ENCODE results near the gene CLDN20.

Gene CLDN20

GRCh38 chr6:155301867-155302266 is 38.1 kb downstream of the CLDN20 start:
- in situ Hi-C loops (cut with HindIII; ENCODE audit: low sequenced_read_pairs), result no loop called here

- in situ Hi-C loops (cut with HindIII; ENCODE audit: low sequenced_read_pairs), result no loop called here
Observed at GRCh38 chr6:155303361-155303870, 39.6 kb downstream of the CLDN20 start.

GRCh38 chr6:155306958-155307357 is 43.1 kb downstream of the CLDN20 start:
- in situ Hi-C loops (cut with HindIII; ENCODE audit: low sequenced_read_pairs), result no loop called here

DNA sequence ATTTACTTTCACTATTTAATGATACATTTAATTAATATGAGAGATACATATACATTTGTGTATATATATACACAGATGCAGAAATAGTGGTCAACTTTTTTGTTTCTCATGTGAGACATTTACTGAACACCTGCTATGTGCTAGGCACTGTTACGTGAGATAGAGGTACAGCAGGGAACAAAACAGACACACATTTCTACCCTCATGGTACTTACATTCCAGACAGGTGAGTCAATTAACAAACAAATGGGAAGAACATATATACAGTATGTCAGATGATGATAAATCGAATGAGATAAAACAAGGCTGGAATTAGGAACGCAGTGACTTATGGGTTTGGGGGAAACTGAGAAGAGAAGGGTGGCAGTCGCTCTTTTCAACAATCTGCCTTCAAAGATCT is 45.3 kb downstream of the CLDN20 start:
- in situ Hi-C loops (cut with HindIII; ENCODE audit: low sequenced_read_pairs), result no loop called here

GRCh38 chr6:155310596-155310995 is 46.8 kb downstream of the CLDN20 start:
- in situ Hi-C loops (cut with HindIII; ENCODE audit: low sequenced_read_pairs), result loop anchor here (10.0 kb wide), 1 partner anchor 386 kb away; no protein-coding TSS in a partner anchor

DNA sequence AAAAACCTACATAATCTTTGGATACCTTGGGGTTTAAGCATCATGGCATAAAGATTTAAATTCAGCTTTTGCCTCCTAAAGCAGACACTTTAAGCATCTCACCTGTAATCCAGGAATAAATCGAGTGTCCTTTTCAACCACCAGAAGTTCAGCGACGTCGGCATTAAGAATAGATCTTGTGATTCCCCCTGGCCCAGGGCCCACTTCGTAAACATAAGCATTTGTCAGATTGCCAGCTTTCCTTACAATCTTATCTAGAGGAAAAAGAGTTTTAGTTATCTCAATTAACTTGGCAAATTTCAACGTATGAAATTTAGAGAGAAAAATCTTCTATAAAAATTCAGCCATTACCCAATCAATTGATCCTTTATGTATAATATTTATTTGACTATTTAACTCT is 47.3 kb downstream of the CLDN20 start:
- in situ Hi-C loops (cut with HindIII; ENCODE audit: low sequenced_read_pairs), result loop anchor here (10.0 kb wide), 1 partner anchor 386 kb away; no protein-coding TSS in a partner anchor

DNA sequence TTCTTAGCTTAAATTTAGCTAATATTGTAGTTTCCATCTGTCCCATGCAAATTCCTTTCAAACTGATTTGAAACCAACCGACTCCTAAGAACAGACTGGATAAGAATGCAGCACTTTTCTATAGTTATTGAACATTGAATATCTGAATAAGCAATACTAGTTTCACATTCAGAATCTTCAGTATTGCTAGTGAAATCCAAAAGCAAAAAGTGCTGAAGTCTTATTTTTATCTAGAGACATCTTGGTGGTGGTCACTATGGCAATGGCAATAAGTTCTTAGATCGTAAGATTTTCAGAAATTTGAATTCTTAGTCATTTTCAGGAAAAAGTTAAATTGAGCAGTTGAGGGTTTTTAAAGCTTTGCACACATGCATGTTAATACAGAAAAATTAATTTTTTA is 47.8 kb downstream of the CLDN20 start:
- in situ Hi-C loops (cut with HindIII; ENCODE audit: low sequenced_read_pairs), result loop anchor here (10.0 kb wide), 1 partner anchor 387 kb away; no protein-coding TSS in a partner anchor

GRCh38 chr6:155312950-155313349 is 49.1 kb downstream of the CLDN20 start:
- in situ Hi-C loops (cut with HindIII; ENCODE audit: low sequenced_read_pairs), result loop anchor here (10.0 kb wide), 1 partner anchor 388 kb away; no protein-coding TSS in a partner anchor

GRCh38 chr6:155313602-155314091 is 49.8 kb downstream of the CLDN20 start:
- in situ Hi-C loops (cut with HindIII; ENCODE audit: low sequenced_read_pairs), result loop anchor here (10.0 kb wide), 1 partner anchor 389 kb away; no protein-coding TSS in a partner anchor

- in situ Hi-C loops (cut with HindIII; ENCODE audit: low sequenced_read_pairs), result loop anchor here (10.0 kb wide), 1 partner anchor 389 kb away; no protein-coding TSS in a partner anchor
Observed at GRCh38 chr6:155314092-155314772, 50.4 kb downstream of the CLDN20 start, which contains the start of gene TFB1M. Gene TFB1M, minus strand, starts transcription at chr6:155314484. Its CDS starts 56 bp downstream, at chr6:155314428.

DNA sequence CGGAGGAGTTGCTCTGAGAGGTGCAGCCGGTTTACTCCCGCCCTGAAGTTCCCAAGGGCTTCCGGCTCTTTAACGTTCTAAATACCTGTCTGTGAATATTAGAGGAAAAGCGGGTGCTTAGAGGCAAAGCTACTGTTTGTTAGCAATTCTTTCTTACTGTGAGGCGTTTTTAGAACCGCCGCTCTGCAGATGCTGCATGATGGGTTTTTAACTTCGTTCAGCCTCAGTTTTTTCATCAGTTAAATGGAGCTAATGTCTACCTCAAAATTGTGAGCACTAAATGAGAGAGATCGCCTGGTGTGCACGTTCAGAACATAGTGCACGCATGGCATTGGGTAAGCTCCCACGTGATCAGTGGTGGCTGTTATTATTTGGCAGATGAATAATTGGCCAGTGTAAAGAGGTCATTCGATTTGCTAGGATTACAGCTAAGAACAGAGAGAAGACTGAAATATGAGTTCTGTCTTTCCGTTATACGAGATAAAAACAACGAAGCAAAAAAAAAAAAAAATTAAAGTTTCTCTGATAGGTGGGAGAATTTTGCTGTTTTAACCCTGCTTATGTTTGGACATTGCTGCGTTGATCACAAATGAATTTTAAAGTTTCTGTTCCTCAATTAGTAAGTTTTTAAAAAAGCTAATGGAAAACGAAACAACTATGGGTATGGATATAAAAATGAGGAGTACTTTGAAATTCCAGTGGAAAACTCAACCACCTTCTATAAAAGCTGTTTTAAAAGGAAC is 51.1 kb downstream of the CLDN20 start:
- in situ Hi-C loops (cut with HindIII; ENCODE audit: low sequenced_read_pairs), result loop anchor here (10.0 kb wide), 1 partner anchor 390 kb away; no protein-coding TSS in a partner anchor

- in situ Hi-C loops (cut with HindIII; ENCODE audit: low sequenced_read_pairs), result loop anchor here (10.0 kb wide), 1 partner anchor 391 kb away; no protein-coding TSS in a partner anchor
Observed at GRCh38 chr6:155315516-155315871, 51.7 kb downstream of the CLDN20 start.

DNA sequence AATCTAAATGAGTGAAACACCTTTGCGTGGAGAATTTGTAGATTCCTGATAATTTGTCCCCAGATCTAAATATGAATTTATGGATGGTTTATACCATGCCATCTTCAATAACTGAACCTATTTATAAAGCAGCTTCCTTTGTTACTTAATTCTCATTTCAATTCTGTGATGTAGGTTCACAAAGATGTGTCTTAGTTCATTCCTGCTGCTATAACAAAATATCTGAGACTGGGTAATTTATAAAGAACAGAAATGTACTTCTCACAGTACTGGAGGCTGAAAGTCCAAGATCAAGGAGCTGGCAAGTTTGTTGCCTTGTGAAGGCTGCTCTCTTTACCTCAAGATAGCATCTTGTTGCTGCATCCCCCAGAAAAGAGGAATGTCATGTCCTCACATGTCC is 52.6 kb downstream of the CLDN20 start:
- in situ Hi-C loops (cut with HindIII; ENCODE audit: low sequenced_read_pairs), result loop anchor here (10.0 kb wide), 1 partner anchor 392 kb away; no protein-coding TSS in a partner anchor

DNA sequence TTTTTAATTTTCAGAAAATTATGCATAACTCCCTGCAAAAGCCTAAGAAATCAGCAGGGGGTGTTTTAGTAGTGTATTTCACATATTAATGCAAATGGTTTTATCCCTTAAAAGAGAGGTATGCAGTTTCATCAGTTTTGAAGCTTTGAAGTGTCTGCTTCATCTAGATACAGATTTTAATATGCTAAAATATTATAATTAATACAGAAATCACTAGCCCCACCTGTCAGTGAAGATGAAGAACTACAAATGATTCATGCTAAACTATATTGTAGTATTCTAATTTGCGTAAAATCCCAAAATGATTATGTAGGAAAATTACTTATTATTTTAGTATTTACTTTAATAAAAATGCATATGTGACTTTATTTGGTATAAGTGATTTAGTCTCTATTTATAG is 53.4 kb downstream of the CLDN20 start:
- in situ Hi-C loops (cut with HindIII; ENCODE audit: low sequenced_read_pairs), result loop anchor here (10.0 kb wide), 1 partner anchor 392 kb away; no protein-coding TSS in a partner anchor

DNA sequence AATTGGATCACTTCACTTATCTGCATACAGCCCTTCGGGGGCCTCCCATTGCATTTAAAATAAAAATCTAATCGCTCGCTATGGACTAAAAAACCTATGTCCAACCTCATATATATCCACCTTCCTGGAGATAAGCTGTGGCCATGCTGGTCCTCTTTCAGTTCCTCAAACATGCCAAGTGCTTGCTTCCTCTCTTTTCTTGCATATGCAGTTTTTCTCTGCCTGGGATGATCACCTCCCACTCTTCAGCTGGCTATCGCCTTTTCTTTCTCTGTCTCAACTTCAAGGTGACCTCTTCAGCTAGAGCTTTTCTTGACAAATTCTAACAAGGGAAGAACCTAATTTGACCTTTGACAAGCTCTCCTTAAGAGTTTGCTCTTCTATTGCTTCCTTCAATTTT is 56.1 kb downstream of the CLDN20 start:
- in situ Hi-C loops (cut with HindIII; ENCODE audit: low sequenced_read_pairs), result loop anchor here (10.0 kb wide), 1 partner anchor 395 kb away; no protein-coding TSS in a partner anchor

DNA sequence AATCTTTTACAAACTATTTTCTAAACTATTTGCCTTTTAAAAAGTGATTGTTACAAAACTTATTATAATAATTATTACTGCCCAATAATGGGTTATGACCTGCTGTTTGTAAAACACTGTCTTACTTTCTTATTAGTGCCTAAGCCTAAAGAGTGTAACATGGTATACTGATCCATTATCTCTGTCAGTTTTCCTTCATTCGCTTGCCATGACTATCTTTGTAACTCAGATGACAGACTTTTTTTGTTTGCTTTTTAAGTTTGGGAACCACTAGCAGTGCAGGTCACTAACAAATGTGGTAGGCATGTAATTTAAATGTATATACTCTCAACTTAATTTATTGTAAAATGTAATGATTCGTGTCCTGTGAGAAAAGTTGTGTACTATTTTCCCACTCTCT is 60.4 kb downstream of the CLDN20 start:
- in situ Hi-C loops (cut with HindIII; ENCODE audit: low sequenced_read_pairs), result no loop called here

- in situ Hi-C loops (cut with HindIII; ENCODE audit: low sequenced_read_pairs), result no loop called here
Observed at GRCh38 chr6:155324993-155325392, 61.2 kb downstream of the CLDN20 start.

DNA sequence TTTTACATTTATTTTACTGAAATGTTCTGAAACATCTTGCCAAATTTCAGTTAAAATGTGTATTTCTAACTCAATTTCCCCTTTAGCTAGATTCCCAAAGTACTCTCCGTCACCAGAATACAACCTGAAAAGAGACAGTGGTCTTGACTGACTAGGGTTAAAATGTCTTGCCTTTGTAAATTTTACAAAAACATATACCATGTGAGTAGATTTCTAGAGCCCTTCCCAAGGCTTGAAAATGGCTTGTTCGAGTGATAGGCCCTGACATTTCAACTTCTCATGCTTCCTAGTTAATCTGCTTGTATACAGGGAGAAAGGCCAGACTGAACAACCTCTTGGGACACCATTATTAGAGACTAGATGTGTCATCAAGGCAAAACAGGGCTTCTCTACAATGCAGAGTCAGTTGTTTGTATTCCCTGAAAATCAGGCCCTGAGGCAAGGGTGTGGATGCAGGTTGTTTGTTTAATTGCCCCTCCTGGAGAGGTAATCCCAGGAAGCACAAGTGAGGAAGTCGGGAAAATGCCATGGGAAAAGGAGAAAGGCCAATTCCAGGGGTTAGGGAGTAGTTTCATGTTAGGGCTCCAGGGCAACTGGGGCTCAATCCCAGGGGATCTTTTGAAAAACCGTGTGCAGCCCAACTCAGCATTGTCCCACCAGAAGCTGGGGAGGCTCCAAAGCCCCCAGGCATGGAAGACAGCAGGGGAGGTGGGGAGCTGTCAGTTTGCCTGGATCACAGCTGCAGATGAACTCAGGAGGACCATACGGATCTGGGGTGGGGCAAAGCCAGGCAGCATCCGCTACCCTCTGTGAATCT is 62.1 kb downstream of the CLDN20 start:
- in situ Hi-C loops (cut with HindIII; ENCODE audit: low sequenced_read_pairs), result no loop called here

All from endothelial cell of hepatic sinusoid (primary cell).